HCT116 (cell line): Measurements from ENCODE around the gene RCOR2. TPM values are rescaled to one million over a fixed set of nuclear protein-coding genes. Genes with fewer than 3 reads are reported as not detected.

Experiments used
- ATAC-seq: fragments of 200-7000 bp; cut with Tn5 transposase; 2 replicates; pipeline ENCODE4 v1.9.1; 2020; ENCODE audit warnings: mild to moderate bottlenecking, moderate library complexity
- BruUV-seq: library from RNA; stranded (reverse); fragments of 400-500 nt; replicated peaks from 2 replicates; lab custom pipeline; 2021; lab: Mats Ljungman, UMichigan
- CTCF ChIA-PET: fragments of 300-600 bp; sonication (Branson Sonifier 250); formaldehyde crosslinking; loops from one replicate; lab custom pipeline; 2021; ENCODE audit warnings: antibody characterized with exemption; lab: Charles Lee
- POLR2A ChIA-PET: fragments of 300-600, 350-600 bp; sonication (Branson Sonifier 250); formaldehyde crosslinking; loops from one replicate; lab custom pipeline; 2021; ENCODE audit warnings: antibody characterized with exemption; lab: Charles Lee
- RAD21 ChIA-PET, 2 experiments: fragments of 300-600 bp; sonication (Branson Sonifier 250); formaldehyde crosslinking; loops; one replicate each; lab custom pipeline; 2023; ENCODE audit warnings: low total read pairs in 2 of 2; ENCODE audit not compliant: uncharacterized antibody in 2 of 2, unreplicated experiment in 2 of 2, low non-redundant PET in 1 of 2; lab: Charles Lee
- DNase-seq: peaks from one replicate; pipeline ENCODE4 v3.0.0-alpha.2; 2010; ENCODE audit warnings: low read depth, low spot score
- H2AFZ ChIP-seq: fragments of 200-600 bp; shearing (Covaris generic), sonication (generic); 2 replicates; pipeline ENCODE4 v1.6.1; 2017; ENCODE audit warnings: low read depth, mixed run types, mixed read lengths, antibody characterized with exemption, low read length; ENCODE audit not compliant: poor library complexity, severe bottlenecking
- H3K27ac ChIP-seq: 2 replicates; pipeline ENCODE4 v1.5.1; 2012; ENCODE audit warnings: low read depth, low read length
- H3K27me3 ChIP-seq: fragments of 200-600 bp; sonication (generic); 2 replicates; pipeline ENCODE4 v1.6.1; 2016; ENCODE audit warnings: mixed run types, low read length, mixed read lengths; ENCODE audit not compliant: insufficient read depth
- H3K36me3 ChIP-seq, 2 experiments: fragments of 200-500 bp in 1 of 2; fragments of 200-600 bp in 1 of 2; sonication (Bioruptor generic) in 1 of 2; sonication (generic) in 1 of 2; 2 replicates each; pipeline versions ENCODE4 v1.5.1 to v1.6.1; 2014 to 2016; ENCODE audit warnings: low read length in 2 of 2, inconsistent platforms in 1 of 2, mixed read lengths in 1 of 2, mixed run types in 1 of 2; ENCODE audit not compliant: insufficient read depth in 2 of 2, control insufficient read depth in 1 of 2
- H3K4me1 ChIP-seq, 2 experiments: fragments of 200-600 bp in 1 of 2; sonication (generic) in 1 of 2; 2 replicates each; pipeline versions ENCODE4 v1.5.1 to v1.6.1; 2012 to 2017; ENCODE audit warnings: low read length in 2 of 2, inconsistent platforms in 1 of 2, mild to moderate bottlenecking in 1 of 2, mixed read lengths in 1 of 2, mixed run types in 1 of 2, moderate library complexity in 1 of 2; ENCODE audit not compliant: insufficient read depth in 2 of 2, control insufficient read depth in 1 of 2
- H3K4me2 ChIP-seq: fragments of 200-600 bp; sonication (generic); 2 replicates; pipeline ENCODE4 v1.6.1; 2017; ENCODE audit warnings: mixed run types, low read length, mixed read lengths
- H3K4me3 ChIP-seq, 2 experiments: fragments of 200-600 bp in 1 of 2; sonication (generic) in 1 of 2; replicated peaks in 1 of 2; 2 replicates each; pipeline ENCODE4 v1.5.1; 2011 to 2016; ENCODE audit warnings: low read length in 2 of 2, control low read depth in 1 of 2, low read depth in 1 of 2, mild to moderate bottlenecking in 1 of 2, mixed read lengths in 1 of 2, mixed run types in 1 of 2
- H3K79me2 ChIP-seq: fragments of 200-600 bp; sonication (generic); 2 replicates; pipeline ENCODE4 v1.6.1; 2017; ENCODE audit warnings: mild to moderate bottlenecking, mixed run types, low read length, moderate library complexity, mixed read lengths; ENCODE audit not compliant: insufficient read depth
- H3K9ac ChIP-seq: fragments of 200-600 bp; sonication (generic); 2 replicates; pipeline ENCODE4 v1.6.1; 2016; ENCODE audit warnings: low read length, mixed read lengths
- H3K9me2 ChIP-seq: fragments of 200-600 bp; sonication (generic), shearing (Covaris generic); 2 replicates; pipeline ENCODE4 v1.6.1; 2017; ENCODE audit warnings: mixed run types, mild to moderate bottlenecking, moderate library complexity; ENCODE audit not compliant: insufficient read depth
- H3K9me3 ChIP-seq, 2 experiments: fragments of 200-500 bp in 1 of 2; fragments of 200-600 bp in 1 of 2; sonication (Bioruptor generic) in 1 of 2; sonication (generic) in 1 of 2; 2 replicates each; pipeline ENCODE4 v1.6.1; 2014 to 2017; ENCODE audit warnings: low read length in 2 of 2, mixed read lengths in 2 of 2, inconsistent platforms in 1 of 2, low read depth in 1 of 2, mild to moderate bottlenecking in 1 of 2, mixed run types in 1 of 2, moderate library complexity in 1 of 2; ENCODE audit not compliant: control insufficient read depth in 1 of 2, insufficient read depth in 1 of 2
- H4K20me1 ChIP-seq: fragments of 200-600 bp; sonication (generic), shearing (Covaris generic); 2 replicates; pipeline ENCODE4 v1.6.1; 2017; ENCODE audit warnings: mixed run types, mild to moderate bottlenecking, moderate library complexity; ENCODE audit not compliant: insufficient read depth
- ATF3 ChIP-seq: IDR thresholded peaks from 2 replicates; pipeline ENCODE4 v1.6.1; 2012
- CEBPB ChIP-seq: IDR thresholded peaks from 2 replicates; pipeline ENCODE4 v1.6.1; 2012; ENCODE audit warnings: low read depth
- CTCF ChIP-seq, 3 experiments: fragments of 200-600 bp in 1 of 3; sonication (generic) in 1 of 3; IDR thresholded peaks in 2 of 3; conservative IDR thresholded peaks in 1 of 3; 2 replicates each; pipeline ENCODE4 v1.5.1; 2012 to 2017; ENCODE audit warnings: low read depth in 2 of 3, low read length in 2 of 3, antibody characterized with exemption in 1 of 3, borderline replicate concordance in 1 of 3, control low read depth in 1 of 3, mild to moderate bottlenecking in 1 of 3, mixed read lengths in 1 of 3, mixed run types in 1 of 3, moderate library complexity in 1 of 3; ENCODE audit not compliant: insufficient read depth in 1 of 3
- EGR1 ChIP-seq: IDR thresholded peaks from 2 replicates; pipeline ENCODE4 v1.6.1; 2012; ENCODE audit warnings: low read depth
- ELF1 ChIP-seq: IDR thresholded peaks from 2 replicates; pipeline ENCODE4 v1.6.1; 2012; ENCODE audit warnings: low read depth, borderline replicate concordance
- JUND ChIP-seq: IDR thresholded peaks from 2 replicates; pipeline ENCODE4 v1.6.1; 2012
- POLR2A ChIP-seq: IDR thresholded peaks from 2 replicates; pipeline ENCODE4 v1.7.0; 2011; ENCODE audit warnings: borderline replicate concordance; ENCODE audit not compliant: insufficient read depth, insufficient read length; ENCODE audit errors: extremely low read depth
- RAD21 ChIP-seq: IDR thresholded peaks from 2 replicates; pipeline ENCODE4 v1.6.1; 2012; ENCODE audit warnings: low read depth, mild to moderate bottlenecking
- SIN3A ChIP-seq: IDR thresholded peaks from 2 replicates; pipeline ENCODE4 v1.6.1; 2012; ENCODE audit warnings: low read depth
- SP1 ChIP-seq: IDR thresholded peaks from 2 replicates; pipeline ENCODE4 v1.6.1; 2012; ENCODE audit warnings: low read depth
- SRF ChIP-seq: IDR thresholded peaks from 2 replicates; pipeline ENCODE4 v1.6.1; 2012; ENCODE audit warnings: low read depth
- YY1 ChIP-seq: IDR thresholded peaks from 2 replicates; pipeline ENCODE4 v1.6.1; 2011; ENCODE audit warnings: low read length, low read depth, moderate library complexity, mild to moderate bottlenecking; ENCODE audit not compliant: insufficient replicate concordance; ENCODE audit errors: extremely low read depth
- intact Hi-C: fragments of 100-400 bp; cut with micrococcal nuclease; formaldehyde crosslinking; loops from 2 replicates; pipeline ENCODE4 v1.10.0; 2022
- total RNA-seq: library from RNA; stranded (reverse); gene quantifications from one replicate; pipeline ENCODE4 v1.2.1, GENCODE V29; 2021; ENCODE audit not compliant: unreplicated experiment

Gene RCOR2
- total RNA-seq, 1 experiment from 2014 or later = 10.8 TPM

GRCh38 chr11:63945477-63946163 lies 28.7 kb upstream of the RCOR2 start:
- peak overlapping the region; percentile 3 for H3K27ac ChIP-seq
- no peak overlapping the region for H3K4me3 ChIP-seq
- peak; percentile 97 for ATAC-seq
- H3K9me3 ChIP-seq = no peaks in the 10 kb centered on the region
- no peaks in the 10 kb centered on the region for H3K9me2 ChIP-seq
- ChIA-PET POLR2A (interaction anchor here (1.1 to 1.2 kb wide), 2 partner anchors 28 to 109 kb away, joined by 5 read pairs; partner anchors contain the start of gene RCOR2), RAD21 (interaction anchor here (0.5 to 1.5 kb wide), 9 partner anchors 11 to 110 kb away, joined by 3 to 10 read pairs (median 4); partner anchors contain the start of gene MARK2 (in 1 of the 2)), CTCF (interaction anchor here (0.6 to 4.1 kb wide), 22 partner anchors 10 to 467 kb away, joined by 3 to 66 read pairs (median 4); partner anchors contain the start of genes COX8A, MARK2, RCOR2 and ZFTA)
- no peaks in the 10 kb centered on the region for H3K27me3 ChIP-seq
- intact Hi-C loops = loop anchor here (1.0 to 2.0 kb wide), 3 partner anchors 108 to 203 kb away; no protein-coding TSS in a partner anchor
- peaks cover 11 to 15% of the 10 kb centered on the region in 2 experiments; a peak in 3 of 4 replicates for H3K36me3 ChIP-seq
- DNase-seq = peak; percentile 36
- TF ChIP-seq ATF3 (no peak), CEBPB (no peak), RAD21 (peak; percentile 93), SRF (no peak), YY1 (no peak), SP1 (no peak), ELF1 (no peak), SIN3A (no peak), POLR2A (no peak), EGR1 (no peak), JUND (no peak), CTCF (IDR thresholded peaks at IDR 0.05 in 2 of 3, conservative IDR thresholded peaks at IDR 0.05 in 1 of 3; ENCODE audit: borderline replicate concordance in 1 of 3, insufficient read depth in 1 of 3, low read depth in 2 of 3, low read length in 2 of 3) (peak; percentile 65 to 87 (median 75))
- 0 out of 2 replicates have a peak overlapping the region, but pooled peaks have one; percentile 19 for H3K9ac ChIP-seq
- H3K4me1 ChIP-seq = peaks cover 0 to 12% of the 10 kb centered on the region in 2 experiments; a peak in 2 of 4 replicates
- H3K79me2 ChIP-seq = peaks cover 48% of the 10 kb centered on the region
- BruUV-seq = no TSS peak
- H3K4me2 ChIP-seq = no peak overlapping the region
- H2AFZ ChIP-seq = no peak overlapping the region
- no peaks in the 10 kb centered on the region; the same call in 1 of the 2 replicates for H4K20me1 ChIP-seq
